HG03558 (cell line): Measurements from ENCODE around the gene MICAL2.

Experiments
- ATAC-seq: cut with Tn5 transposase; IDR thresholded peaks from one replicate; pipeline ENCODE4 v1.9.1; 2021; ENCODE audit warnings: moderate number of reproducible peaks; ENCODE audit not compliant: unreplicated experiment; ENCODE audit errors: extremely low read depth

Gene MICAL2

DNA sequence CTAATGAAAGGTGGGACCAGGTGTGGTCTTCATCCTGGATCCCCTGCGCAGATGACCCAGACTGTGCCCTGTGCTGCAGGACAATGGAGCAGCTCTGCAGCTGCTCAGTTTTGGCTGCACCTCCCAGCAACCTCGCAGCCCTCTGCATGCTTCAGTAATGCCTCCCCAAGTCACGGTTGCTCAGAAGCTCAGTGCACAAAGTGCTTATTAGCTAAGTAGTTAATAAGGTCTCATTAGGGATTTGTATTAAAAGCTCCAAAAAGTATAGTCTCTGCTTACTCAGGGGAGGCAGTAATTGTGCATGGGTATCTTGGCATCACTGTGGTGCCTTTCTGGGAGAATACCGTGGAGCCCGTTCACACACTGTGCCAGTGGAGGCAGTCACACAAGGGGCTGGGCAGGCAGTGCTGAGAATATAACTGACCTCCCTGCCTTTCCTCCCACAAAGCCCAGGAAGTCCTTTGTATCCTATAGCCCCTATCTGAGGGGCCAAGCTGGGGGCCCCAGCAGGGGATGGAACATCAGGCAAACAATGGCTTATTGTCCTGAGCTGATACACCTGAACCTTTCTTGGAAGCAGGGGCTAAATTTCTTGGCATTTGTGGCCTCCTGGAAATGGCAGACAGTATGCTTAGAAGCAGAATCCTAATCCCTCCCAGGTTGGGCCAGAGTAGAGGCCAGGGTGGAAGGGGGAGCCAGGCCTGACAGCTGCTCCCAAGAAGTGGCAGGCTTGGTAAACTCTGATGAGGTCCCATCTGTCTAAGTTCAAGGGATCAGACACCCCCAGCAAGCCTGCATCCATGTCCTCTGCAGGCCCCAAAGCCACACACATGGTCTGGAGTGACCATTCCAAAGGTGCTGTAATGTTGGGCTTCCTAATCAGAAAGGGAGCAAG is 141.5 kb downstream of the MICAL2 start:
- no peak for ATAC-seq

DNA sequence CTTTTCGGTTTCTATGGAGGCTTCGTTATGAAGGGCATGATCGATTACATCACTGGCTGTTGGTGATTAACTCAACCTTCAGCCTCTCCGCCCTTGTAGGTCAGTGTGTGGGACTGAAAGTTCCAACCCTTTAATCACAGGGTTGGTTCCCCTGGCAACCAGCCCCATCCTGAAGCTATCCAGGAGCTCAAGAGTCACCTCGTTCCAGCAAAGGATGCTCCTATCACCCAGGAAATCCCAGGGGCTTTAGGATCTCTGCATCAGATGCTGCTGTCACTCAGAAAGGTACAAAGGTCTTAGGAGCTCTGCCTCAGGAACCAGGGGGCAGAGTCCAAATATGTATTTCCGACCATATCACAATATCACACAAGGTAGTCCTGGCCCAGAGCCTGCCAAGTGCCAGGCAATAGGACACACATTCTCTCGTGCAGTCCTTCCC is 143.5 kb downstream of the MICAL2 start:
- no peak for ATAC-seq

DNA sequence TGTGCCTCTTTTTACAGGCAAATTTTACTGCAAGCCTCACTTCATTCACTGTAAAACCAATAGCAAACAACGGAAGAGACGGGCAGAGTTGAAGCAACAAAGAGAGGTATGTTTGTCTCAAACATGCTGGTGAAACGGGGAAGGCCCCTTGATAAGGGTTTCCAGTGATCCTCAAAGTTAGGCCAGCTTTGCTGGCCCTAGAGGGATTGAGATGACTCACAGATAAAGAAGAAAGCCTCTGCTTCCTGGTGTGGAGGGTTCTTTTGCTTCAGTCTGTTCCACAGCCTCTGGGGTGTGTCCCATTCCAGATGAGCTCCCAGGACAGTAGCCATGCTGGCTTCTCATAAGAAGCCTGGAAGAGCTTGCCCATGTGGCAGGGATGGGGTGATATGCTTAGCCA is 148.1 kb downstream of the MICAL2 start:
- ATAC-seq: no peak

DNA sequence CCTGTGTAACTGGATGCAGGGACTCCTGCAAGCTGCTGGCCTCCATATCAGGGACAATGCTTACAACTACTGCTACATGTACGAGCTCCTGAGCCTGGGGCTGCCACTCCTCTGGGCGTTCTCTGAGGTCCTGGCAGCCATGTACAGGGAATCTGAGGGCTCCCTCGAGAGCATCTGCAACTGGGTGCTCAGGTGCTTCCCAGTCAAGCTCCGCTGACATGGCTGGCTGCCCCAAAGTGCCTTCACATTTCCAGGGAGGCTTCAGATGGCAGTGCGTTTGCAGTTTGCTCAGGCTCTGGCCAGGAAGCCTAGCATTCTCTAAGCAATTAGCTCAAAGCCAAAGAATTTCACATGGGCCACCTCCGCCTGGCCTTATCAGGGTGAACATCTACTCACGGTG is 149.6 kb downstream of the MICAL2 start:
- ATAC-seq: no peak

DNA sequence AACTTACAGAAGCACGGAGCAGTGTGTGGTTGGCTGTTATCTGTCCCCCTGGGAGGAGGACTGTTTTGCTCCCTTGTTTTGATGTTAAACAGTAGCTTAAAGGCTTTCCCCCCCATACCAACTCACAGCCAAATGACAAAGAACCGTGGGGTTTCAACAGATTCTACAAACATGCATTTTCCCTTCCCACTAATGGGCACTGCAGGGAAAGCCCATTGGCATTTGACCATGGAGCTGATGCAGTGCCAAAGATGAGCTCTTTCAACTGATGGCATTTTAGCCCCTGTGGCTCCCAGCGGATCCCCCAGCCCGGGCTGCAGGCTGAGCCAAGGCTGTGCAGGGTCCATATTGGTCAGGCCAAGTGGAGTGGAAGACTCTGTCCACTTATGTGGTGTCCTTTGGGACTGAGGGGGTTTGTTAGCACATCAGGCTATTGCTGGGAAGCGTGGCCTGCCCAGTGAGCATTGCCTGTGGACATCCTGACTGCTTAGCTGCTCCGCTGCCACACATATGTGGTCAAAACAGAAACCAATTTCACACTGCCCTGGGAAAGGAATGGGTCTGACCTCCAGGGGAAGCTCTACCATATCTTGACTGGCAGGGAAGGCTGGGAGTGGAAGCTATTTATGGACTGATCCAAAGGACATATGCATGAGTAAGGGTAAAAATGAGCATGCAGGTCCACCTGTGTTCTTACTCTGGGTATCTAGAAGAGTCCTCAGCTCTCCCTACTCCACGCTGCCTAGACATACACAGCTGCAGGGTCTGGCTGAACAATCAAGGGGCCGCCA is 150.5 kb downstream of the MICAL2 start:
- ATAC-seq: no peak

DNA sequence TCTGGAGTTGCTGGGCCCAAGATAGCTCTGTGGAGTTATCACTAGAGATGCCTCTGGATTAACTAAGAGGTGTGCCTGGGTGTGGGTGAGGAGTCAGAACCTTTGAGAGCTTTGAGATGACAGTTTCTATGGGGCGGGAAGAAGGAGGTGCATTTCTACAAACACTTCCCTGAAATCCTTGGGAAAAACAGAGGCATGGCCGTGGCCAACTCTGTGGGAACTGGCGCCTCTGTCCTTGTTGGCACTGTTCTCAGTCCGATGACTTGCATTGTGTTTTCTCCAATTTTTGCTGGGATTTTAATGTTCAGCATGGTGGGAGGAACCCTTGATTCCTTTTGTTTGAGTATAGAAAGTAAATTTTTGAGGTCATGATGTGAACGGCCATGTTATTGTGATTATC is 151.2 kb downstream of the MICAL2 start:
- no peak for ATAC-seq

DNA sequence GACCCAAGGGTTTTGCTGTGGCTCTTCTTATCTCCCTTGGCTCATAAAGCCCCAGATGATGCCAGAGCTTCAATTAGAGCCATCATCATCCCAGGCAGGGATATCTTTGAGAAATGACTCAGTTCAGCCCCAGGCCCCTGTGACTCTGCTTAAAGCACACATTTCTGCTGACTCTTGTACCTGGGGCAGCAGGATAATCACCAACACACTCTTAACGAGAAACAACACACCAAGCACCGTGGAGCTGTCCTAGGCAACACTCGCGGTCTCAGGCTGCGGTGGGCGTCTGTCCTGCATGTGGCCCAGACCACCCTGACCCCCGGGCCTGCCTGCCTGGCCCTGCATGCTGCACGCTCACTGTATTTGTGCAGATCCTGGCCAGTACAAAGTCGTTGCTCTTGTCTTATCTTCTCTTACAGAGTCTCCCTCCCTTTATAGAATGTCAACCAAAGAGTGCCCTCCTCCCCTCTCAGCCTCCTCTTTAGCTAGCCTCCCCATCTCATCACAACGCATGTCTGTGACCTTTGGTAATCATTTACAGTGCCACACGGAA is 152.8 kb downstream of the MICAL2 start:
- ATAC-seq: no peak

DNA sequence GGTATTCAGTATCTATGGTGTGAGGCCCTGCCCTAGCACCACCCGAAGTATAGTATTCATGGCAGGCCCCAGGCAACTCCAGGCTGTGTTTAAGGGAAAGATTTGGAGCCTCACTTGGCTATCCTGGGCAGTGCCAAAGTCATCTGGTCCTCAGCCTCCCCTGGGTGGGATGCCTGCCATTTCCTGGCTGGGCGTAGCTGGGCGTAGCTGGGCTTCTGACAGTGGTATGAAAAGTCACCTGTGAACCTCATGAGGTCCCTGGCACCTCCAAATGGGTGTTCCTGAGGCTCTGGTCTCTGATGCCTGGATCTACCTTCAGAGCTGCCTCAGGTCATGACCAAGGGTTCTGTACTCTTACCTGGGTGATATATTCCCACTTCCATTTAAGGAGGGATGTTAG is 154.0 kb downstream of the MICAL2 start:
- ATAC-seq: no peak

DNA sequence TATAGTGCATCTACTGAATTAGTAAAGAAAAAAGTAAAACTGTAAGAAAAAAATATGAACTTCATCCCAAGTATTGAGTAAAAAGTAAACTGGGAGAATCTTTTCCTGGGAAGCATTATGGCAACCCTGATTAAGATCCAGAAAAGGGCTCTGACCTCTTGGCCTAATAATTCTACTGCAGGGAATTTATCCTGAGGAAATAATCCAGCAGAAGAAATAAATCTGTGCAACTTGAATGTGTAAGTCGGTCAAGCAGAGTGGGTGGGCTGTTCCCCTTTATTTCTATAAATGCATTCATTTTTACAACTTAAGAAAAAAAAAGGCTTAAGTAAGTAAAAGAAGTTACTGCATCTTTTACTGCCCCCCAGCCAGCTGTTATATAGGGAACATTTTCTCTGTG is 155.7 kb downstream of the MICAL2 start:
- no peak for ATAC-seq

DNA sequence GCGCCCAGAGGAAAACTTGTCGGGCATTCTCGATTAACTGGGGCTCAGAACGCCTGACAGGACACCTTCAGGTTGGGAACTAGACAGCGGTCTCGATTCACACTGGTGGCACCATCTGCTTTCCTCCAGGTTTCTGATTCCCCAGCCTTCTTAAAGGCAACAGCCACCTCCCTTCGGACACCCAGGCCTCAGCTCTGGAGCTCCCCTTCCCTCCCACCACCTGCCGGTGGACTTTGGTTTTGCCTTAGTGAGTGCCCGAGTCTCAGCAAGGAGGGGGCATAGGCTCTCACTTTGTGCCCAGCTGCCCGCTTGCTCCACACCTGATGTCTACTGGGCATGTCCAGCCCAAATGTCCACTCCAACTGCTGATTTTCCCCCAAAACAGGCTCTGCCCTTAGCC is 156.6 kb downstream of the MICAL2 start:
- ATAC-seq: no peak

DNA sequence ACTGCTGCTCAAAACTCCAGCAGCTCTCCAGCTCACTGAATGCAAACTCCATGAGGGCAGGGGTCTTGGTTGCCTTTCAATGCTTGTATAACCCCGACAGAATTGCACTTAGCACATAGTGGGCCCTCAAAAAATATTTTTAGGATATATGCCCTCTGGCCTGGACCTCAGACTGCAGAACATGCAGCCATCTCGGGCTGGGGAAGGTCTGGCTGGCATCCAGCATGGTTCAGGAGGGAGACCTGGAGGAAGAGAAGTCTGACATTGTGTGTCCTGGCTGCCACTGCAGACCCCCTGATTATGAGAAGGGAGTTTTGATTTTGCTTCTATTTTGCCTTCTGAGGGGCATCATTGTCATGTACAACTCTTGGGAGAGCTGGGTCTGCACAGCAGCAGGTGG is 157.5 kb downstream of the MICAL2 start:
- ATAC-seq: no peak

DNA sequence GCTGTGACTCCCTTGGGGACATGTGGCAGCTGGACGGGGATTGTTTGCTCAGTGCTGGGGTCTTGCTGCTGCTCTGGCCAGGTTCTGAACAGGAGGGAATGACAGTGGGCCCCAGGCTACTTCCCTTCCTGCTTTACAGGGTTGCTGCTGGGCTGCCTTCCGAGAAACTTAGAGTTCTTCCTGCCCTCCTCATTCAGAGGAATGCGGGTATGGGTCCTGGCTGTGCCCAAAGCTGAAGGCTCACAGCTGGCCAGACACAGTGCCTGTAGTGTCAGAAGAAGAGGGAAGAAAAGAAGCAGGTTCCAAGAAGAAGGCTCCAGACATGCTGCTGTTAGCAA is 158.7 kb downstream of the MICAL2 start:
- no peak for ATAC-seq

DNA sequence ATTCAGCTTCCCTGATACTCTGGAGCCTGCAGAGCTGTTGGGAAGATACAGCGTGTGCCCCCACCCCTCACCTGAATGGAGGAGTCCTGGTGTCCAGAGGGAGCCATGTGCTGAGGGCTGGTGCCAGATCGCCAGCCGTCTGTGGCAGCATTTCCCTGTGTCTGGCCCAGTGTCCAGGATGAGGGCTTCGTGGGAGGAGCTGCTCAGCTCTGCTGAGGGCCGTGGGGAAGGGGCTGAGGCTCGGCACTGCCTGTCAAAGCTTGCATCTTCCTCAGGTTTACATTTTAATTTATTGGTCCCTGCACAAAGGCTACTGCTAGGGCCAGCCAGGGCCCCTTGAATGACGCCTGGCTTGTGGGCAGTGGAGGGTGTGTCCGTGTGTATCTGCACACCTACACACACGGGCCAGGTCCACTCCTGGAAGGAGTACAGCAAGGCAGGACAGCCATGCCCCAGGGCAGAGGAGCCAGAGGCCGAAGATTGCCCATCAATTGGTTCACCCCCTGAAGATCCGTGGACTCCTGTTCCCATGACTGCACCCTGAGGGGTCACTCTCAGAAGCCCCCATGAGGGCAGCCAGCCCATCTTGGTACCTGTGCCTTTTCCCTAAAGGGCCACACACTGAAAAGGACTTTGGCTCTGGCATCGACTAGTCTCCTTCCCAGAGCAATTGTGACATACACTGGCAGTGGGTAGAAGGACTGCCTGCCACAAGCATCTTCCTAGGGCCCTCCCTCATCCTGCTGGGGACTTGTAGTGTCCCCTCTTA is 159.2 kb downstream of the MICAL2 start:
- ATAC-seq: no peak

DNA sequence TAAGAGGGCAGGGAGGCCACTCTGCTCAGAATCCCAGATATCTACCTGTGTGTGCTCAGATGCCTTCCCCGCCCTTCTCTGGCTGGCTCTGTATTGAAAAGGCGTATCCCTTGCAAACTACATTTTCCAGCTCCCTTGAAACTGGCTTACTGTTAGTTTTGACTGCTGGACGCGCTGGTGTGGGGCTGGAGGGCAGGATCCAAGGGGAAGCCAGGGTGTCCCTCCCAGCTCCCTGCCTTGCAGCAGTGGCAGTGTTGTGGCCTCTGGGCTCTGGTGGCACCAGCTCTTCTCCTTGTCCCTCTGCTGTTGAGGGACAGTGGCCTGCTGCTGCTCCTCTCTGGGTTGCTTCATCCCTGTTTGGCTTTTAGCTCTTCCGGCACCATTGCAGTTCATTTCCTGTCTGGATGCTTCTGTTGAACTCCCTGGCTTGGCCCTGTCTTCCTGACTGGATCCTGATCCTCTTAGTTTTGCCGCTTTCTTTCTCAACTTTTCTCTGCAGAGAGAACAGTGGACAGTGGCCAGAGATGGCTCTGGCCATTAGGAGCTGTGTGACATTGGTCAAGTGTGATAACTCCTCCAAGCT is 159.9 kb downstream of the MICAL2 start:
- no peak for ATAC-seq

DNA sequence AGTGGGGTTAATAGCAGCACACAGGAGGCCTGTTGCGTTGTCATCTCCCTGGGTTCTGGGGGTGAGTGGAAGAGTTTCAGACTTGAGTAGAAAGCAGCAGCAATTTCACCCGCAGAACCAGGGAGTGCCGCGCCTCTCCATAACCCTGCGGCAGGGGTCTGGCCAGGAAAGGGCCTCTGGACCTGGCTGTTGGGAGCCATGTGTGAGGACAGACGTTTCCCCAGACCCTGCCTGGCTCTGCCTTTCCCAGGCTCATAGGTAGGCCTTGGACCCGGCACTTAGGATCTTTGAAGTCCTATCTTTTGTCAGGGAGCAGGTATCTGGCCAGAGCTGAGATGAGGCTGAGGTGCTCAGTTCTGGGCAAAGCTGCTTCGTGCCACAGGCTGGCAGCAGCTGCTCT is 160.4 kb downstream of the MICAL2 start:
- no peak for ATAC-seq

DNA sequence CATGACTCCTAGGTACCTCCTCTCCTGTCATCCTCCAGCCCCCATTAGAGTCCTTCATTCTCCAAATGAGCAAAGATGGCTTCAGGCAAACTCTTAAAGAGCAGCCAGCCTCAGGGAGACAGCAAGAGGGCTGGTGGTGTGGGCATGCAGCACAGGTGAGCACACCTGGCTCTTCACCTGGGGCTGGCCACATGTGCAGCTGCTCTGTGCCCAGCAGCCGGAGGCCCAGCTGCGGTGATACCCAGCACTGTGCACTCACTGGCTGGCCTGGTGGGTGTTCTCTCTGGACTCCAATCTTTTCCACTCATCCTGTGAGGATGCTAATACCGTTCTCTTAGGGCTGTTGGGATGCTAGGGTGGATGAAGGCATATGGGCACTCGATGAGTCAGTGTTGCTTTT is 160.9 kb downstream of the MICAL2 start:
- no peak for ATAC-seq

DNA sequence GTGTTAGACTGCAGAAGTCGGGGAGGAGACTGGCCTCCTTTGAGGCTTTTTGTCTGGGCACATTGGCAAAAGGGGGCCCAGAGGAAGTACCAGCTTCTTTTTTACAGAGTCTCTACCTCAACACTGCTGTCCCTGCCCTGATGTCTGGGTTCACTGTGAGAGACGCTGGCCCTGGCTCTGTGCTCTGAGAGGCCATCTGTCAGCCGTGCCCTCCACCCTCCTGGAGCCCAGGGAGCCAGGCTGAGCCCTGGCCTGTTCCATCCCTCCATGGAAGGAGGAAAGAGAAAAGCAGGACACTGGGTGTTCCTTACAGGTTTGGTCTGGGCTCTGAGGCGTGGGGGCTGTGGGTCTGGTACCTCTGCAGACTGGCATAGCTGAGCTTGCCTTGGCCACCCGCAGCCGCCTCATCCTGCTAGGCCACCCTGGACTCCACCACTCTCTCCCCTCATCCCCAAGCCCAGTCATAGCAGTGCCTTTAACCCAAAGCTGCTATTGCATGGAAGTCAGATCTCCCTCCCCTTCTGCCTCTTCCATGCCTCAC is 161.5 kb downstream of the MICAL2 start:
- ATAC-seq: no peak

DNA sequence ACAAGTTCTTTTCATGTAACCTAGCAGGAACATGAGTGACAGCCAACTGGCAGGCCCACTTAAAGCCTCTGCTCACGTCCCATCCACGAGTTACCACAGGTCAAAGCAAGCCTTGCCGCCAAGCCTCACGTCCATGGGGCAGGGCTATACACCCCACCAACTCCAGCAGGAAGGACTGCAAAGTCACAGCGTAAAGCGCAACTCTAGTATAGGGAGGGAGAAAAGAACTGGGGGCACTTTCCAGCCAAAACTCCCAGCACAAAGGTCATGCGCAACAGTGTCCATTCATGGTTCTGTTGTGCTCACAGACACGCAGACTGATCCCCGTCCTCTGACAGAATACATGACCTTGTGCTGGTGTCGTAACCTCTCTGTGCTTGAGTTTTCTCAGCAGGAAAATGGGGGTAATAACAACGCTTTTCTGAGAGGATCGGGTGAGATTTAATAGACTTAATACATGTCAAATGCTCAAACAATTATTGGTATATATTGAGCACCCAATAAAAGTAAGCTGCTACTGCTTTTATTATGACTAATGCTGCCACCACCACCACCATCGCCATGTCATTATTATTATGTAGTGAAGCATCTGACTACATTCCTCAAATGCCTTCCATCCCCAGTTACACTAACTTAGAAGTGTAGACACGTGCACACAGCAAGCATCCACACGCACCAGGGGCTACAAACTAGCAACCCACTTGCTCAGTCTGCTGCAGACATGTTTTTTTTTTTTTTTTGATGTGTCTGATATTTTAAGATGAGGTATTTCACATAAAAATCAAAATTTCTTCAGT is 162.6 kb downstream of the MICAL2 start:
- no peak for ATAC-seq

DNA sequence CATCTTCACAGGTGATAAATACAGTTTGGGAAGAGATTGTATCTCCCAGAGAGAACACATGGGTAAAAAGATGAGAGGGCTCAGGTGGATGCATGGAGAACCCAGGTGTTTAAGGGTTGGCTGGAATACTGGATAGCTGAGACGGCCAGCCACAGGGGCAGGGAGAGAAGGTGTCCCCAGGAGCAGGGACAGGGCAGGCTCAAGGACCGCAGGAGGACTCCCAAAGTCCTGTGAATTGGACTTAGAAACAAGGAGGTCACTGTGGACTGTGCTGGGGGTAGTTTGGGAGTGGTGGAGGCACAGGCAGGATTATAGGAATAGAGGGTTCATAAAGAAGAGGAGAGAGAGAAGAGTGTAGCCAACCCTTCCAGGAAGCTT is 163.2 kb downstream of the MICAL2 start:
- ATAC-seq: no peak
